ENCODE measurements around the gene P2RY1. TPM values are rescaled to one million over a fixed set of nuclear protein-coding genes. Genes with fewer than 3 reads are reported as not detected.

P2RY1 gene
- total and polyA plus RNA-seq, 9 of the 15 experiments (the other 6 are each of a cell fraction or from before 2014, with no cell fraction given), result 6.0 to 27.9 (median 18.4) TPM

DNA sequence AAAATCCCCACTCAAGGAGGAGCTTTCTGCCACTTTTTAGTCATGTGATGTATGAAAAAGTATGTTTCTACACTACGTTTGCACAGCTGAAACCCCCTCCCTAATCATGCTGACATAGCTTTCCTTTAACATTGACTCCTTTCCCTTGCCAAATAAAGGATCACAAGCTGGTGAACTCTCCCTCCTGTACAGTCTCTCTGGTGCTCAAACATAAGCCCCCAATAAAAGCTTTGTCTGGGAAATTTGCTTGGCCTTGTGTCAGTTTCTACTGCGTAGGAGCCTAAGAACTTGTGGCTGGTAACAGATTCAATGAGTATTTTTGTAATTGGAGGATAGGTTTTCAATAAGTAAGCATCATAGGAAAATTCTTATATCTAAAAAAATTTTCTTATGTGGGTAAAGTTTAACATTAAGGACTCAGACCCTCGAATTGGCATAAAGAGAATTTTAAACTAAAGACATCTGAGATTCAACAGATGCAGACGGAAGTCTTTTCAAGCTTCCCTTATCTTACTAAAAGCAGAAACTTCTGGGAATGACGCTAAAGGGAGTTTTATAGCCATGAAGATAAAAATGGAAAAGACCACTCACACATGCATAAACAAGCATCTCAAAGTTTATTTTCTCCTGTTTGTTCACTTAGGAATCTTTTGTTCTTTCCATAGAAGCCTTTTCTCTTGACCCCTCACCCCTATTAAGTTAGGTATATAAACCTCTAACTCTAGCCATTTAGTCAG lies 44.1 kb upstream of the P2RY1 start (continued):
- TF ChIP-seq, protein P1, sequence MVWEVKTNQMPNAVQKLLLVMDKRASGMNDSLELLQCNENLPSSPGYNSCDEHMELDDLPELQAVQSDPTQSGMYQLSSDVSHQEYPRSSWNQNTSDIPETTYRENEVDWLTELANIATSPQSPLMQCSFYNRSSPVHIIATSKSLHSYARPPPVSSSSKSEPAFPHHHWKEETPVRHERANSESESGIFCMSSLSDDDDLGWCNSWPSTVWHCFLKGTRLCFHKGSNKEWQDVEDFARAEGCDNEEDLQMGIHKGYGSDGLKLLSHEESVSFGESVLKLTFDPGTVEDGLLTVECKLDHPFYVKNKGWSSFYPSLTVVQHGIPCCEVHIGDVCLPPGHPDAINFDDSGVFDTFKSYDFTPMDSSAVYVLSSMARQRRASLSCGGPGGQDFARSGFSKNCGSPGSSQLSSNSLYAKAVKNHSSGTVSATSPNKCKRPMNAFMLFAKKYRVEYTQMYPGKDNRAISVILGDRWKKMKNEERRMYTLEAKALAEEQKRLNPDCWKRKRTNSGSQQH (CRISPR knock-in tag; IDR thresholded peaks at IDR 0.05), result no peak
- TF ChIP-seq TAL1 (IDR thresholded peaks at IDR 0.05) (peak; percentile 30), RCOR1 (IDR thresholded peaks at IDR 0.05; ENCODE audit: borderline replicate concordance in 1 of 2, low read depth in 2 of 2, low read length in 2 of 2) (no peak), CBFA2T3 (IDR thresholded peaks at IDR 0.05) (peak; percentile 57), ZNF239 (CRISPR knock-in tag; IDR thresholded peaks at IDR 0.05) (no peak), BCOR (IDR thresholded peaks at IDR 0.05) (no peak), PCBP2 (IDR thresholded peaks at IDR 0.05; ENCODE audit: low read depth, low read length, poor library complexity, severe bottlenecking) (no peak), HOMEZ (CRISPR knock-in tag; IDR thresholded peaks at IDR 0.05) (no peak), SRSF3 (IDR thresholded peaks at IDR 0.05; ENCODE audit: insufficient read depth, low read length) (no peak), TSHZ1 (CRISPR knock-in tag; IDR thresholded peaks at IDR 0.05) (no peak), TCF7 (IDR thresholded peaks at IDR 0.05; ENCODE audit: borderline replicate concordance) (no peak), NFRKB (IDR thresholded peaks at IDR 0.05; ENCODE audit: low read depth) (no peak), ZNF212 (CRISPR knock-in tag; IDR thresholded peaks at IDR 0.05) (no peak), PURB (CRISPR knock-in tag; IDR thresholded peaks at IDR 0.05; ENCODE audit: low read depth) (no peak), PCBP1 (IDR thresholded peaks at IDR 0.05; ENCODE audit: low read depth, low read length, poor library complexity, severe bottlenecking) (no peak), BMI1 (IDR thresholded peaks at IDR 0.05; ENCODE audit: low read length) (no peak), HEY1 (CRISPR knock-in tag; IDR thresholded peaks at IDR 0.05; ENCODE audit: borderline replicate concordance) (no peak)
- TF ChIP-seq, protein P2, sequence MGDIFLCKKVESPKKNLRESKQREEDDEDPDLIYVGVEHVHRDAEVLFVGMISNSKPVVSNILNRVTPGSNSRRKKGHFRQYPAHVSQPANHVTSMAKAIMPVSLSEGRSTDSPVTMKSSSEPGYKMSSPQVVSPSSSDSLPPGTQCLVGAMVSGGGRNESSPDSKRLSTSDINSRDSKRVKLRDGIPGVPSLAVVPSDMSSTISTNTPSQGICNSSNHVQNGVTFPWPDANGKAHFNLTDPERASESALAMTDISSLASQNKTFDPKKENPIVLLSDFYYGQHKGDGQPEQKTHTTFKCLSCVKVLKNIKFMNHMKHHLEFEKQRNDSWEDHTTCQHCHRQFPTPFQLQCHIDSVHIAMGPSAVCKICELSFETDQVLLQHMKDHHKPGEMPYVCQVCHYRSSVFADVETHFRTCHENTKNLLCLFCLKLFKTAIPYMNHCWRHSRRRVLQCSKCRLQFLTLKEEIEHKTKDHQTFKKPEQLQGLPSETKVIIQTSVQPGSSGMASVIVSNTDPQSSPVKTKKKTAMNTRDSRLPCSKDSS (IDR thresholded peaks at IDR 0.05; ENCODE audit: low read depth, partially characterized antibody), result no peak
